ENCODE measurements around the gene ADAMTSL3. TPM values are rescaled to one million over a fixed set of nuclear protein-coding genes. Genes with fewer than 3 reads are reported as not detected.

ADAMTSL3 gene
- total and polyA plus RNA-seq, 2 donors (not counting 1 experiment from before 2014, with no cell fraction given) = 0.14 to 0.17 TPM

DNA sequence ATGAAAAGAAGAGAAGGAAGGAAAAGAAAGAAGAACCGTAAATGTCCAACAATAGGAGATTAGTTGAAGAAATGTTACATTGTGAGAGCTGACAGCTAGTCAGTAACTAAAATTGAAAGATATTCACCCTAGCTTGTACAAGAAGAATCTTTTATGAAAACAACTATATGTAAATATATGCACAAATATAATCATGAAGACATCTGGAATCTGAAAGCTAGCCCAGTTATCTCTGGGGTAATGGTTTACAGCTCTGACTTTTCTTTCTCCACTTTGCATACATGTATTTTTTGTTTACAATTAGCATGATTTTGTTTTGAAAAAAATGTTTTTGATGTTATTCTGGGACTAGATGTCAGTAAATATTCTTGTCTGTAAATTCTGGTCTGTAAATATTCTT lies 37.1 kb upstream of the ADAMTSL3 start:
- Histone ChIP-seq H3K36me3 (ENCODE audit: control insufficient read depth, insufficient read depth, low read length) (no peaks in the 10 kb centered on the region), H2AFZ (ENCODE audit: low read length) (no peak overlapping the region), H3K9me3 (ENCODE audit: control insufficient read depth, insufficient read depth, low read depth, low read length) (no peaks in the 10 kb centered on the region), H3K27me3 (ENCODE audit: control insufficient read depth, insufficient read depth, low read length) (no peaks in the 10 kb centered on the region), H3K79me2 (ENCODE audit: control insufficient read depth, insufficient read depth, low read length) (no peaks in the 10 kb centered on the region), H3K4me2 (ENCODE audit: extremely low read depth, insufficient read depth, low read length) (no peak overlapping the region), H3K27ac (ENCODE audit: insufficient read depth, low read length) (no peak overlapping the region), H3K4me1 (ENCODE audit: control insufficient read depth, extremely low read depth, insufficient read depth, low read length) (no peaks in the 10 kb centered on the region), H3K4me3 (replicated peaks in 1 of 4; ENCODE audit: control extremely low read depth in 1 of 4, insufficient read depth in 1 of 4, low read depth in 3 of 4, low read length in 4 of 4) (no peak overlapping the region), H4K20me1 (ENCODE audit: control insufficient read depth, extremely low read depth, insufficient read depth, low read length) (no peaks in the 10 kb centered on the region), H3K9ac (ENCODE audit: insufficient read depth, low read length) (no peak overlapping the region)
- DNase-seq (ENCODE audit: low read depth in 2 of 2) = no peak
- TF ChIP-seq EZH2 (IDR thresholded peaks at IDR 0.05; ENCODE audit: low read length, missing control alignments) = no peak
- TF ChIP-seq, protein P1, sequence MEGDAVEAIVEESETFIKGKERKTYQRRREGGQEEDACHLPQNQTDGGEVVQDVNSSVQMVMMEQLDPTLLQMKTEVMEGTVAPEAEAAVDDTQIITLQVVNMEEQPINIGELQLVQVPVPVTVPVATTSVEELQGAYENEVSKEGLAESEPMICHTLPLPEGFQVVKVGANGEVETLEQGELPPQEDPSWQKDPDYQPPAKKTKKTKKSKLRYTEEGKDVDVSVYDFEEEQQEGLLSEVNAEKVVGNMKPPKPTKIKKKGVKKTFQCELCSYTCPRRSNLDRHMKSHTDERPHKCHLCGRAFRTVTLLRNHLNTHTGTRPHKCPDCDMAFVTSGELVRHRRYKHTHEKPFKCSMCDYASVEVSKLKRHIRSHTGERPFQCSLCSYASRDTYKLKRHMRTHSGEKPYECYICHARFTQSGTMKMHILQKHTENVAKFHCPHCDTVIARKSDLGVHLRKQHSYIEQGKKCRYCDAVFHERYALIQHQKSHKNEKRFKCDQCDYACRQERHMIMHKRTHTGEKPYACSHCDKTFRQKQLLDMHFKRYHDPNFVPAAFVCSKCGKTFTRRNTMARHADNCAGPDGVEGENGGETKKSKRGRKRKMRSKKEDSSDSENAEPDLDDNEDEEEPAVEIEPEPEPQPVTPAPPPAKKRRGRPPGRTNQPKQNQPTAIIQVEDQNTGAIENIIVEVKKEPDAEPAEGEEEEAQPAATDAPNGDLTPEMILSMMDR (conservative IDR thresholded peaks at IDR 0.05 in 1 of 2, IDR thresholded peaks at IDR 0.05 in 1 of 2; ENCODE audit: low read depth in 1 of 2, low read length in 2 of 2) = no peak

DNA sequence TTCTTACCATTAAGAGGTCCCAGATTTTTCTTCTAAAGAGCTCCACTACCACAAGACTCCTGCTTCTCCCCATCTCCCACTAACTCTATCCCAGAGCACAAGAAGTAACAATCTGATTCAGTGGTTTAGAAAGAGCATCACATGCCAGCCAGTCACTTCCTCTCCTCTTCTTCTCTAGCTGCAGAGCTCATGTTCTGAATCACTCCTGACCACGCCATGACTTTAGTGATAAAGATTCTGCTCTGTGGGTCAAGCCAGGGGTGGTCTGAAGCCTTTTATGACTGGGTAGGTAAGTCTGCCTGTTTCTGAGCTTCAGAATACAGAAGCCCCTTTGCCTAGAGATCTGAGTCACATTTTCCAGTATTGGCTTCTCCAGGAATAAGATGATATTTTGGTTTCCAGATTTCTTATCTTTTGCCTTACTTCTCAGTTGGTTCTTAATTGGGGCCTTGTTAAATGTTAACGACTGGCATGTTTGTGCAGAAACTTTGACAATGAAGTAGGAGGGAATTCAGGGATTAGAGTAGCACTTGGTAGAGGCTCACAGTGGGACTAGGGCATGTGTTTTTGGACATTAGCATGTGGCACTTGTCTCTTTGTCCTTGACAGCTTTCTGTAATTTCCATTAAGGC lies 27.6 kb upstream of the ADAMTSL3 start:
- Histone ChIP-seq H4K20me1 (ENCODE audit: control insufficient read depth, extremely low read depth, insufficient read depth, low read length) (no peaks in the 10 kb centered on the region), H3K27ac (ENCODE audit: insufficient read depth, low read length) (no peak overlapping the region), H3K27me3 (ENCODE audit: control insufficient read depth, insufficient read depth, low read length) (no peaks in the 10 kb centered on the region), H2AFZ (ENCODE audit: low read length) (no peak overlapping the region), H3K4me3 (replicated peaks in 1 of 4; ENCODE audit: control extremely low read depth in 1 of 4, insufficient read depth in 1 of 4, low read depth in 3 of 4, low read length in 4 of 4) (no peak overlapping the region), H3K9ac (ENCODE audit: insufficient read depth, low read length) (no peak overlapping the region), H3K9me3 (ENCODE audit: control insufficient read depth, insufficient read depth, low read depth, low read length) (no peaks in the 10 kb centered on the region), H3K36me3 (ENCODE audit: control insufficient read depth, insufficient read depth, low read length) (no peaks in the 10 kb centered on the region), H3K4me1 (ENCODE audit: control insufficient read depth, extremely low read depth, insufficient read depth, low read length) (no peaks in the 10 kb centered on the region), H3K79me2 (ENCODE audit: control insufficient read depth, insufficient read depth, low read length) (no peaks in the 10 kb centered on the region), H3K4me2 (ENCODE audit: extremely low read depth, insufficient read depth, low read length) (no peak overlapping the region)
- peak in 1 of 2 donors; percentile 34 for DNase-seq (ENCODE audit: low read depth in 2 of 2)
- TF ChIP-seq, protein P1 (conservative IDR thresholded peaks at IDR 0.05 in 1 of 2, IDR thresholded peaks at IDR 0.05 in 1 of 2; ENCODE audit: low read depth in 1 of 2, low read length in 2 of 2) = no peak
- no peak for TF ChIP-seq EZH2 (IDR thresholded peaks at IDR 0.05; ENCODE audit: low read length, missing control alignments)

DNA sequence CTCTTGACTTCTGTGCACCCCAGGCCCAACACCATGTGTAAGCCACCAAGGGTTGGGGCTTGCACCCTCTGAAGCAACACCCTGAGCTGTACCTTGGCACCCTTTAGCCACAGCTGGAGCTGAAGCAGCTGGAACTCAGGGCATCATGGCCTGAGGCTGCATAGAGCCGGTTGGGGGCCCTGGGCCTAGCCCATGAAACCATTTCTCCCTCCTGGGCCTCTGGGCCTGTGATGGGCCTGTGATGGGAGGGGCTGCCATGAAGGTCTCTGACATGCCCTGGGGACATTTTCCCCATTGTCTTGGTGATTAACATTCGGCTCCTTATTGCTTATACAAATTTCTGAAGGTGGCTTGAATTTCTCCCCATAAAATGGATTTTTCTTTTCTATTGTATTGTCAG lies 22.4 kb upstream of the ADAMTSL3 start:
- H3K4me3 ChIP-seq (replicated peaks in 1 of 4; ENCODE audit: control extremely low read depth in 1 of 4, insufficient read depth in 1 of 4, low read depth in 3 of 4, low read length in 4 of 4) = no peak overlapping the region
- no peaks in the 10 kb centered on the region for H3K4me1 ChIP-seq (ENCODE audit: control insufficient read depth, extremely low read depth, insufficient read depth, low read length)
- H2AFZ ChIP-seq (ENCODE audit: low read length) = no peak overlapping the region
- H3K79me2 ChIP-seq (ENCODE audit: control insufficient read depth, insufficient read depth, low read length) = no peaks in the 10 kb centered on the region
- no peak overlapping the region for H3K9ac ChIP-seq (ENCODE audit: insufficient read depth, low read length)
- no peak overlapping the region for H3K27ac ChIP-seq (ENCODE audit: insufficient read depth, low read length)
- DNase-seq (ENCODE audit: low read depth in 2 of 2) = no peak
- no peaks in the 10 kb centered on the region for H4K20me1 ChIP-seq (ENCODE audit: control insufficient read depth, extremely low read depth, insufficient read depth, low read length)
- H3K9me3 ChIP-seq (ENCODE audit: control insufficient read depth, insufficient read depth, low read depth, low read length) = no peaks in the 10 kb centered on the region
- no peaks in the 10 kb centered on the region for H3K36me3 ChIP-seq (ENCODE audit: control insufficient read depth, insufficient read depth, low read length)
- H3K4me2 ChIP-seq (ENCODE audit: extremely low read depth, insufficient read depth, low read length) = no peak overlapping the region
- TF ChIP-seq, protein P1 (conservative IDR thresholded peaks at IDR 0.05 in 1 of 2, IDR thresholded peaks at IDR 0.05 in 1 of 2; ENCODE audit: low read depth in 1 of 2, low read length in 2 of 2) = no peak
- no peak for TF ChIP-seq EZH2 (IDR thresholded peaks at IDR 0.05; ENCODE audit: low read length, missing control alignments)
- no peaks in the 10 kb centered on the region for H3K27me3 ChIP-seq (ENCODE audit: control insufficient read depth, insufficient read depth, low read length)
